Measurements from ENCODE around the gene TNNT1.
A peak's percentile ranks its signal among the peaks of the same experiment; 100 is the strongest.
"Not testable (repeated sequence)": the region's sequence is repeated elsewhere in the genome, so short reads cannot be mapped to it uniquely, and the experiment has no call there.

TNNT1 gene, protein sequence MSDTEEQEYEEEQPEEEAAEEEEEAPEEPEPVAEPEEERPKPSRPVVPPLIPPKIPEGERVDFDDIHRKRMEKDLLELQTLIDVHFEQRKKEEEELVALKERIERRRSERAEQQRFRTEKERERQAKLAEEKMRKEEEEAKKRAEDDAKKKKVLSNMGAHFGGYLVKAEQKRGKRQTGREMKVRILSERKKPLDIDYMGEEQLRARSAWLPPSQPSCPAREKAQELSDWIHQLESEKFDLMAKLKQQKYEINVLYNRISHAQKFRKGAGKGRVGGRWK
- 0 to 0.21 reads per million in 2 donors for total RNA-seq

DNA sequence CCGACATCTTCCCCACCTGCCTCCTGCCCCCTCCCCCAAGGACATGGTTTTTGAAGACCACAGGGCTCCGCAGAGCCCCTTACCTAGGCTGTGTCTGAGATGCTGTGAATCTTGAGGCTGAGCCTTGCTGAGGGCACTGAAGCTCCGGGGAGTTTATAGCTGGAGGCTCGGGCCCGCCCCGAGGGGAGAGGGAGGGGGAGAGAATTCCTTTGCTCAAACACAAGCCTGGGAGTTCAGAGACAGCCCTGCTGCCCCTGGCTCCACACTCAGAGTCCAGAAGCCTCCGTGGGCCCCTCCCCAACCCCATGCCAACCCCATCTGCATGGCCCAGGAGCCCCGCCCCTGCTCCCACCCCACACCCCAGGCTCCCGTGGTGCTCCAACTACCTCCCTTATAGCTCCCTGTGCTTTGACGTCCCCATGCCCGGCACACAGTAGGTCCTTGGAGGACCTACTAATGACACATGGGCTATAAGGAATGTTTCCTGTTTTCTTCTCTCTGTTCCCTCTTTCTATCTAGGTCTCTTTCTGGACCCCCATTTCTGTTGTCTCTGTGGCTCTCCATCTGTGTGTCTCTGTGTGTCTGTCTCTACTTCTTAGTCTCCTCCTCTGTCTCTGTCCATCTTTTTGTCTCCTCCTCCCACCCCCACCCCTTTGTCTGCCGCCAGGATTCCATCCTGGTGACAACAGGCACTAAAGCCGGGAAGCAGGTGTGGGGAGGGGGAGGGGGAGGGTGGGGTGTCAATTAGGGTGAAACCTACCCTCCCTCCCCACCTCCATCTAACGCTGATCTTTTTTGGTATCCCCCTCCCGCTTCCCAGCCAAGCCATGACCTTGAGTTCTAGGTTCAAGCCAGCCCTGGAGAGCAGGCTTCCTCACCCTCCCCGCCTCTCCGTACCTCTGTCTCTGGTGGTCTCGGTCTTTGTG lies at the start of gene TNNT1:
Gene TNNT1, minus strand, starts transcription at position 129 of the 926 bp plus-strand sequence. CDS start 2,049 bp downstream, outside the sequence.
- no peak for DNase-seq

DNA sequence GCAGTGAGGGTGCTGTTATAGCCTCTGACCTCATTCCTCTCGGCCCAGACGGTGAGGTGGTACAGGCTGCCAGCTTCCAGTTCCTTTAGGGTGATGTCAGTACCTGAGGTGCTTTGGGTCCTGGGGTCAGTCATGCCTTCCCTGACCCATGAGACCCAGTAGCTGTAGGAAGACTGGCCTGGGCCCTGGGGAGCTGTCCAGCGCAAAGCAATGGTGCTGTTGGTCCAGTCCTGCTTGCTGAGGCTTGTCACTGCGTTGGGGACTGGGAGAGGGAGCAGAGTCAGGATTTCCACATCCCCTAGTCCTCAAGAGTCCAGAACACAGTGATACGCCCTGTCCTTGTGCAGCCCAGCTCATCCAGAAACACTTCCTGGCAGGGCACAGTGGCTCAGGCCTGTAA lies 49.6 kb upstream of the TNNT1 start:
- DNase-seq, result no peak

DNA sequence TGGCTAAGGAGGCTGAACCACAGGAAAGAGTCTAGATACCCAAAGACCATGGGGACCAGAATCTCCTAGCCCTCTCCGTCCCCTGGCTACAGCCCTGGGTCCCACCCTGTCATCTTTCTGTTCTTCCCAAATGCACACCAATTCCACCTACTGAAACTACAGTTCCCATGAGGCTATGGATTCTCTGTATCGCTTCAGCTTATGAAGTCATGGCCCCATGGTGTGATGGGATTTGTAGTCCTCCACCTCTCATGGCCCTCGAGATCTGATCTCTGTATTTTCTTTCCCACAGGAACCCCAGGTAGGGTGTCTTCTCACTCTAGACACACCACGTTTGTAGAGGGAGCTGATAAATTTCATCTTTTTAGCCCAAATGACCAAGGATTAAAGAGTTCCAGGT lies 48.5 kb upstream of the TNNT1 start:
- no peak for DNase-seq

DNA sequence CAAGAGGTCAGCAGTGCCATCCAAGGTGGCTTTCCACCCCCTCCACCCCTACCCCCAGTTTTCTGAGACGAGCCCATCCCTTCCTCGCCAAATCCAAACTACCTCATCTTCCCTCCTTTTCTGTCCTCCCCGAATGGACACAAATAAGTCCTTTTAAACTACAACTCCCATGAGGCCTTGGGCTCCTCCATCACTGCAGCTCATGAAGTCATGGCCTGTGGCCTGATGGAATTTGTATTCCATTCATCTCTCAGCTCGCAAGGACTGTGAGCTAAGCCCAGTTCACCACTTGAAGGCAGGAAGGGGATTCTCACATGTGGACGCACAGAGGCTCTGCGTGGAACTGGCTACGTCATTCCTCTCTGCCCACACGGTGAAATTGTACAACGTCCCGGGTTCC lies 47.8 kb upstream of the TNNT1 start:
- no peak for DNase-seq

DNA sequence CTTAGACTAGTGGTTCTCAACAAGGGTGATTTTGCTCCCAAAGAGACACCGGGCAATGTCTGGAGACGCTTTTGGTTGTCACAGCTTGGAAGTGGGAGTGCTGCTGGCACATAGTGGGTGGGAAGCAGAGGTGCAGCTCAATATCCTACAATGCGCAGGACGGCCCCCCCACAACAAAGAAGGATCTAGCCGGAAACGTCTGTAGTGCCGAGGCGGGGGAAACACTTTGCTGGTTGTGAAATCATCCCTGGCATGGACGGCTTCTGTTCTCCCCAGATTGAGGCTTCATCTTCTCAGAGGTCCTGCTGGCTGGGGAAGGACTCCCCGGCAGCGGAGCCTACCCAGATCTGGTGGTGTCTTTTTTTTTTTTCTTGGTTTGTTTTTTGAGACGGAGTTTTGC lies 44.5 kb upstream of the TNNT1 start:
- no peak for DNase-seq

DNA sequence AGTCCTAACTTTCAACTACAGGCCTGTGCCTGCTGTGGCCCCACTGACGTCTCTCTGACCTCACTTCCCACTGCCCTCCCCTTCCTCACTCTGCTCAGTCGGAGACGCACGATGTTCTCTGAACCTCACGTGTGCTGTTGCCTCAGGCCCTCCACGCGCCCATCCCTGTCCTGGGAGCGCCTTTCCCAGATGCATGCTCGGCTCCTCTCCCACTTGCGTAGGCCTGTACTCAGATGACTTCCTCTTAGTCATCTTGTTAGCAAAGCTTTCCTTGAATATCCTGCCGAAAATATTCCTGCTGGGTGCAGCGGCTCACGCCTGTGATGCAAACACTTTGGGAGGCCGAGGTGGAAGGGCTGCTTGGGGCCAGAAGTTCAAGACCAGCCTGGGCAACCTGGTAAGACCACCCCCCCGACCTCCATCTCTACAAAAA lies 40.4 kb upstream of the TNNT1 start:
- DNase-seq, result no peak

DNA sequence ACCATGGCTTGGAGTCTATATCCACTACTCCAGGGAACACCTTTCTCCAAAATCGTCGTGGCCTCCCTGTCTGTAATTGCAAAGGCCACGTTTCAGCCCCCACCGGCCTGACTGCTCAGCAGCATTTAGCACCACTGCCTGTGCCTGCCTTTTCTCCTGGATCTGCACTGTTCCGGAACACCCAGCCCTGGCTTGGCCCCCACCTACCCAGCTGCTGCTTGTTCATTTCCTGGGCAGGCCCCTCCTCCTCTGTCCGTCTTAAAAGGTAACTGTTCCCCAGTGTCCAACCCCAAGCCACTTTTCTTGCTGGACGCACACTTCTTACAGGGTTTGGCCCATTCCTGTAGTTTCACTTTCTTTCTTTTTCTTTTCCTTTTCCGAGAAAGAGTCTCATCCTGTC lies 39.6 kb upstream of the TNNT1 start:
- no peak for DNase-seq

DNA sequence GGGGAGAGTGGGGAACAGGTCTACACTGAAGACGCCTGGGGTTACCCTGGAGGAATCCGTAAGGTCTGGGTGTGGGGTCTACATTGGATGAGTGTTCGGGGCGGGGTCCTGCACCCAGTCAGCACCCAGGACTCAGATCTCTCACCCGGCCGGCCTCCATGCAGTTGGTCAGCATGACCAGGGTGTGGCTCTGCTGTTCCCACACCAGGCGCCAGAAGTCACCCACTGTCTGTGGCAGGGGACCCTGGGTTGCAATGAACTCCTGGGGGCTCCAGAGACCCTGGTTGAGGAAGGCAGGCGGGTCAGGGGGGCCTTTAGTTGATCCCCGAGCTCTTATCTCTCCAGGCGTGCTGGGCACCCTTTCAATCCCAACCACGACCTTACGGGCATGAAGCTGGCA lies 37.1 kb upstream of the TNNT1 start:
- no peak for DNase-seq

DNA sequence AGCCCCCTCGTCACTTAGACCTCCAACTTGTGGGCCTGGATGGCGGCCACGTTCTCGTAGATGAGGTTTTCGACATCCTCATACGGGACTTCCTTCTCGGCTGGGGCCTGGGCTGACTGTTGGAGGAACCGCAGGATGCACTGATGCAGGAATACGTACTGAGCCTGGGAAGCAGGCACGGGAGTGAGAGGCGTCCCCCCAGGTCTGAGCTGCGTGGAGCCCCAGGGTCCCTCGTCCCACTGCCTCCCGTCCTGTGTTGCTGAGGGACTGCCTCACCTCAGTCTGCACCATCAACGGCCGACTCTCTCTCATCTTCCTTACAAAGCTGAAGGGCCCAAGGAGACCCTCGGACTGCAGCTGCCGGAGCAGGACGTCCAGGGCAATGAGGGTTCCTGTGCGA lies 32.7 kb upstream of the TNNT1 start:
- DNase-seq, result no peak

DNA sequence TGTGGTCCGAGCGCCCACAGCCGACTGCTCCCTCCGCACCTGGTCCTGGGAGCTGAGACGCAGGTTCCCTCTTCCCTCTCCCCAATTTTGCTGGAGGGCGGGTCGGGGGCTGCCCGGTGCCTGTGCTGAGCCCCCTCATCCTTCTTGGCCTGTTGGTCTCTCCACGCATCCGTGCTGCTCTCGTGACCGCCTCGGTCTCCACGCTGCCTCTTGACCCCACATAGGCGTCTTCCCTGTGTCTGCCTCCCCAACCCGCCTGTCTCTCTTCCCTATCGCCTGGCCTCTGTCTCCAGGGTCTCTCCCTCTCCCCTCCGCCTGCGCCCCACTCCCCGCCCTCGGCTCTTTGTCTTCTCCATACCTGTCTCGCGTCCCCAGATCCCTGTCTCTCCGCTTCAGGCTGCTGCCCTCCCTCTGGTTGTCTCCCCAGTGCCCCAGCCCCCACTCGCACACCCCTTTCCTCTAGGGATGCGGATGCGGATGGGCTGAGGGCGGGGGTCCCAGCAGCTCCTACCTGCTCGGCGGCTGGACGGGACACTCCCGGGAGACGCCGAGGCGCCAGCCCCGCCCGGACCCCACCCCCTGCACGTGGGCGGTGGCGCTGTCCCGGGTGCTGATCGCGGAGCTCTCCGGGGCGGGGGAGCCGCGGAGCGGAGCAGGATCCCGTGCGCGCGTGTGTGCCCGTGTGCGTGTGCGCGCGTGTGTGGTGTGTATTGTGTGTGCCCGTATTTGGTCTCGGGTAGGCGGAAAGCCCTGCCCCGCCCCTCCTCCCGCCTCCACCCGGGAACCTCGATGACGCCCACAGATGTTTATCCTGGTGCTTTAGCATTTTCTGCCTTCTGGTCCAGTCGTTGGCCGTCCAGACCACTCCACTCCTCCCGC lies 30.8 kb upstream of the TNNT1 start, which contains the start of gene SYT5:
Gene SYT5, minus strand, starts transcription at position 684 of the 879 bp plus-strand sequence. CDS start 1,248 bp downstream, outside the sequence.
- peak; percentile 58 for DNase-seq

DNA sequence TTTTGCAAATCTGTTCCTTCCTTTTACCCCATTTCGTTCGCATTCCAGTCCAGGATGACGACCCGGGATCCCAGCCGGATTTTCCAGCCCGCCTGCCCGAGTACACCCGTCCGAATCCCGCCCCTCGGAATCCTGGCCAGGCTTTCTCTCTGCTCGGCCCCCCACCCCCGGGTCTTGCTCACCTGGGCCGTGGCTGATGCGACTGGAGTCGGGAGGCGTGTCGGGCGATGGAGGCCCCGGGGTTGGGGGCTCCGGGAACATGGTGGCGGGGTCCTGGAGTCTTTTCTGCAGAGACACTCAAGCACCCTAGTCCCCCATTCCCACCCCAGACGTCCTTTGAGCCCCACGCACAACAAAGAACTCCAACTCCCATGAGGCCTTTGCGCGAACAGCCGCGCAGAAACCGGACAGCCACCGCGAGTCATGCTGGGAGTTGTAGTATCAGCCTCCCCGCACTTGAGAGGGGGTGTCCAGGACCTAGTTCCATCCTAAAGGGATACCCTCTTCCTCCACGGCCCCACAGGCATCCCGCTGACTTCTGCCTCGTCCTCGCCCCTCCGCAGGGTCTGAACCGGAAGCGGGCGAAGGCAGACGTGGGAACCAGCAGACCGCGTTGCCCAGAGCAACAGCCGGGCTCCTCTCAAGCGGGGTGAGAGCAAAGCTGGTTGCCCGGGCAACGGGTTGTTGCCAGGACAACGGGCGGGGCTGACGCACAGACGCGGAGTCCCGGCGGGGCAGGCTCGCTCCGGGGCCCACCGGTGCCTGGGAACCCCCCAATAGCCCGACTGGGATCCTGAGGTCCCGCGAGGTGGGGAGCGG lies 30.0 kb upstream of the TNNT1 start:
- peak; percentile 95 for DNase-seq

DNA sequence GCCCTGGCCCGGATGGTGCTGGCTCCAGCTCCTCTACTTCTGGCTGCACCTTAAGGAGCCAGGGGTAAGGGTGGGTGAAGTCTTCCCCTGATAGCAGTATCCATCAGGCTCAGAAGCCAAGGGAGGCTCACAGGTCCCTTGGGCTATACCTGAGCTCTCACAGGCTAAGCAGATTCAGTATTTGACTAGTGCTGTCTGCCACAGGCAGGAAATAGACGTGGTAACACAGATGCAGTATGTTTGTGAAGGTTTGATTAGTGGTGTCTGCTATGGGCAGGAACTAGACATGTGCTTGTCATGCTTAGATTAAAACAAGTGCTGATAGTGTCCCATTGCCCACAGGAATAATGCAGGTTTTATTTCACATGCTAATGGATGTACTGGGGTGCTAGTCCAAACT lies 27.1 kb upstream of the TNNT1 start:
- DNase-seq, result no peak

DNA sequence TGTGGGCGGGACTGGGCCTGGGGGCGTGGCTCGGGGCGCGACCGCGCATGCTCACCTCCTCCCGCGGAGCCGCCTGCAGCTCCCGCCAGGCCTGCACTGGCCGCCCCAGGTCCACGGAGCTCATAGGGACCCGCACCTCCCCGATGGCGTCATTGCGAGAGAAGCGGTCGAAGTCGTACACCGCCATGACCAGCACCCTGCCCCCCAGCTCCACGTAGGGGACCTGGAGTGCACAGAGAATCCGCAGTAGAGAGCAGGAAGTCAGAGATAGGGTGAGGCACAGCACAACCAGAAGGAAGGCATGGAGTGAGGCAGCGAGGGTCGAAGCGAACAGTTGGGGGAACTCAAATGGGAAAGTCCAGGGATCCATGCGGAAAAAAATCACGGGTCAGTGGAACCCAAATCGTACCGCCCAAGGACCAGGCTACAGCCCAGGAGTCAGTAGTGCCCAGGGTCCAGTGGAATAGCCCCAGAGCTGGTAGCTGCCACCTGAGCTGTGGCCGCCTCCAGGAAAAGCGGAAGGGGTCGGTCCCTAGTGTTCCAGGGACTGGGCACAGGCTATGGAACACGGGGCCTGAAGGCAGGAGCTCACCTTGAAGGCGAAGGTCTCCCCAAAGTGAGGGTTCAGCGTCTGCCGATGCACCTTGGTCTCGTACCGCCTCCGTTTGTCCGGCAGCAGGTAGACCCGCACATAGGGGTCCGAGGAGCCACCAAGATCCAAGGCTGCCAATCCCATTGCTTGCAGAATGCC lies 26.3 kb upstream of the TNNT1 start:
- DNase-seq, result no peak

DNA sequence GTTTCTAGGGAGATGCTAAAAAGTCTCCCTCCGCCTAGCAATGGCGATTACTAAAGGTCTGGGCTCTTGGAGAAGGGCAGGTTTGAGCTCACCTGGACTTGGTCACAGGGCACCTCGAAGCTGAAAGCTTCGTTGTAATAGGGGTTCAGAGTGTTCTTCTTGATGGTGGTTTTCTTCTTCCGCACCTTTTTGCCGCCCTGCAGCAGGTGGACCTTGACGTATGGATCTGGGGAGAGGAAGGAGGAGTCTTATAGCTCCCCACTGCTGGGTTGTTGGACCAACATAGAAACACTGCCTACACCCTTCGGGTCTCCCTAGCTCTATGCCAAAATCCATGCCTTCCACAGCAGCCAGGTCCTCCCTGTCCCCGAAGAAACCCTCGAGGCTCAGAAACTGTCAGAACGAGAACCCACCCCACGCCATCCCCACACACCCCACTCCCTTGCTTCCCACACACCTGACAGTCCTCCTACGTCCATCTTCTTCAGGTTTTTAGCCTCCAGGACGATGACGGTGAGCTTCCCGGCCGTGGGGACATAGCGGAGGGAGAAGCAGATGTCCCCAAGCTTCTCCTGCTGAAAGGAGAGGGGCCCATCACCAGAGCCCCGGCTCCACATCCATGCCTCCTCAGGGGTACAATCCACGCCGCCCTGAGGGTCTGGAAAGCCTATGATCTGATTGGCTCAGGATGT lies 25.6 kb upstream of the TNNT1 start:
- DNase-seq, result no peak

DNA sequence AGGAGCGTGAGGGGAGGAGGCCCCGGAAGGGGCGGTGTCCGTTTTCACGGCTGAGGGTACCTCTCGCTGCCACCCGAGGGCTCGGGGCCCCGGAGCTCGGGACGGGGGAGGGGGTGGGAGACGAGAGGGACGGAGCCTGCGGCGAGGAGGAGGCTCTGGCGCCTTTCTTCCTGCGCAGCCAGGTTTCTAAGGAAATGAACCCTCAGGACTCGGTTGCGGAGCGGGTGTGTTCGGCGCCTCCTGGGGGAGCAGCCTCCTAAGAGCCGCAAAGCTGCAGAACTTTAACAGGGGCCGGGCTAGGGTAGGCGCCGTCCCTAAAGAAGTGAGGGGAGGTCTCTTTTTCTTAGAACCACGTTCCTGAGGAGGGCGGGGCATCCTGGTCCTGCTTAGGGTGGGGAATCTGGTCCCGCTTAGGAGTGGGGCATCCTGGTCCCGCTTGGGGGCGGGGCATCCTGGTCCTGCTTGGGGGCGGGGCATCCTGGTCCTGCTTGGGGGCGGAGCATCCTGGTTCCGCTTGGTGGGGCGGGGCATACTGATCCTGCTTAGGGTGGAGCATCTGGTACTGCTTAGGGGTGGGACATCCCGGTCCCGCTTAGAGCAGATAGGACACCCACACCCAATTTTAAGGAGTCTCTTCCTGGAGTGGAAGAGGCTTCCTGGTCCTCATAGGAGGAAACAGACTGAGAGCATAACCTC lies 24.9 kb upstream of the TNNT1 start:
- DNase-seq, result no peak

DNA sequence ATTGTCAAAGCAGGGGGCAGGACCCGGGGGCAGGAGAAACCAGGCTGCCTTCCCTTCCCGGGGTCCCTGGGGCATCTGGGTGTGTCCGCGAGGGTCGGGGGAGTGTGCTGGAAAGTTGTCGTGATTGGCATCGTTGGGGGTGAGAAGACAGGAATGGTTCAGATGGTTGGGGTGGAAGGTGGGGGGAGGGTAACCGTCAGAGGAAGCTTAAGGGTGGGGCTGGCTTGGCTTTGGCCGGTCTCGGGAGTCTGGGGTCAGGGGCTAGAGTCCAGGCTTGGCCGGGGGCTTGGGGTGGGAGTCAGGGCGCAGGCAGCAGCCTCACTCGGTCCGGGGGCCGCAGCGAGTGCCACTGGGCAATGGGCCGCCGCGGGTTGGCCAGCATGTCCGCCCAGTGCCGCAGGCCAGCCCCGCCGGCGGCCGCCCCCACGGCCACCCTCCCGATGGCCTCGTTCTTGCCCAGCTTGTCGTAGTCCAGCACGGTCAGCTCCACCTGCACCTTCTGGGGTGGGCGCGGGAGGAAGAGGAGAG lies 24.2 kb upstream of the TNNT1 start:
- DNase-seq, result no peak

DNA sequence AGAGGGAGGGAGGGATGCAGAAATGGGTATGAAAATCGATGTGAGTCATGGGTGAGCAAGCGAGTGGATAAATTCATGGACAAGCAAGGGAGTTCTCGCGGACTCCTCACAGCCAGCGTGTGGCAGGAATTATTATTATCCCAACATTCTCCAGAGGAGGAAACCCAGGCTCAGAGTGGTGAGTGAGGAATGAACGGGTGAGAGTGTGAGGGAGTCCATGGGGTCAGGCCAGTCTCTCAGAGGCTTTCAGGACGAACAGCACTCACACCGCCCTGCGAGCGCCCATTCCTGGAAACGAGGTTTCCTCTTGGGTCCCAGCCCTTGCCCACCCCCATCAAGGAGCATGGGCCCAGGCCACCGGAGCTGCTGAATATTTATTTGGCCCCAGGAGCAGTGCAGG lies 23.7 kb upstream of the TNNT1 start:
- no peak for DNase-seq

DNA sequence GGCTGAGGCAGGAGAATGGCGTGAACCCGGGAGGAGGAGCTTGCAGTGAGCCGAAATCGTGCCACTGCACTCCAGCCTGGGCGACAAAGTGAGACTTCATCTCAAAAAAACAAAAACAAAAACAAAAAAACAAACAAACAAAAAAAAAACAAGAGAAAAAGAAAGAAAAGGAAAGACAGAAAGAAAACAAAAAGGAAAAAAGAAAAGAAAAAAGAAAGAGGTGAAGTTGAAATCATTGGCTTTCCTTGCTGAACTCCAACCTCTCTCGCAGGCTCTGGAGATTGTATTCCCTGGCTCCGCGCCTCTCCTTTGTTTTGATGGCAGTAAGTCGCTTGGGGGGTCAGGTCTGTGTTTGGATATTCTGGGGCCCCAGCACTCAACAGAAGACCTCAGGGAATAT lies 23.3 kb upstream of the TNNT1 start:
- DNase-seq, result not testable (repeated sequence)

DNA sequence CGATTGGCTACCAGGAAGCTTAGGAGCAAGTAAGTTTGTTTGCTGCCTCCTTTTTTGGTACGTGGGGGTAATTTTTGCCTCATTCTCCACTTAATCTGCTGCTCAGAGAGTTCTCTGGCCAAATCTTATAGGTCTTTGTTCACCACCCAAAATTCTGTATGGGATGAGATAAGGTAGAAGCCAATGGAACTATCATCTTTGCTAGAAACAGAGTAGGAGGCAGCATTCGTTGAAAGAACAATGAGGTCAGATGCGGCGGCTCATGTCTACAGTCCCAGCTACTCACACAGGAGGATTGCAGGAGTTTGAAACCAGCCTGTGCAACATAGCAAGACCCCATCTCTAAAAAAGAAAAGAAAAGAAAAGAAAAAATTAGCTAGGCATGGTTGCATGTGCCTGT lies 22.4 kb upstream of the TNNT1 start:
- no peak for DNase-seq

DNA sequence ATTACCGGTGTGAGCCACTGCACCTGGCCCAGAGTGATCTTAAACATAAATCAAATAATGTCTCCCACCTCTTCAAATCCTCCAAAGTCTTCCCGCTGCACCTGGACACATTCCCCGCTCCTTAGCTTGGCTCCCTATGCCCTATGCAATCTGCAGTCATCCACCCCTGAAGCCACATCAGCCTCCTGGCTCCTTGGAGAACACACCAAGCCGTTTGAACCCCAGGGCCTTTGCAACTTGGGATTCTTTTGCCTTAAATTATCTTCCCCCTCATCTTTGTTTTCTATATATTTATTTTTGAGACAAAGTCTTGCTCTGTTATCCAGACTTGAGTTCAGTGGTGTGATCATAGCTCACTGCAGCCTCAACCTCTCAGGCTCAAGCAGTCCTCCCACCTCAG lies 20.1 kb upstream of the TNNT1 start:
- no peak for DNase-seq

Data from T-helper 9 cell (primary cell).